H1 (cell line): ENCODE results near the gene FAM184B. TPM values are rescaled to one million over a fixed set of nuclear protein-coding genes. Genes with fewer than 3 reads are reported as not detected.

Experiments used
- CTCF ChIA-PET: fragments of 300-600 bp; sonication (Branson Sonifier 250); formaldehyde crosslinking; loops from one replicate; lab custom pipeline; 2021; ENCODE audit not compliant: partially characterized antibody; lab: Charles Lee
- POLR2A ChIA-PET: fragments of 300-600 bp; sonication (Branson Sonifier 250); formaldehyde crosslinking; loops from one replicate; lab custom pipeline; 2021; ENCODE audit warnings: inconsistent platforms; ENCODE audit not compliant: partially characterized antibody; lab: Charles Lee
- DNase-seq, 2 experiments: peaks; one replicate each; pipeline versions ENCODE4 v3.0.0 to v3.0.0-alpha.2; 2010 to 2022; ENCODE audit warnings: low spot score in 2 of 2, low read depth in 1 of 2, mixed read lengths in 1 of 2
- FAIRE-seq: peaks from 2 replicates; lab custom pipeline; 2011; peaks lifted over from hg19 to GRCh38; lab: Jason Lieb, UNC
- H2AFZ ChIP-seq: 2 replicates; pipeline ENCODE4 v1.8.1; 2012; ENCODE audit warnings: low read length, inconsistent platforms
- H2AK5ac ChIP-seq: 2 replicates; pipeline ENCODE4 v1.6.1; 2013; ENCODE audit warnings: low read depth, low read length
- H2BK120ac ChIP-seq: replicated peaks from 2 replicates; pipeline ENCODE3; 2013; ENCODE audit warnings: low read depth, low read length, inconsistent platforms
- H2BK12ac ChIP-seq: 2 replicates; pipeline ENCODE4 v1.6.1; 2013; ENCODE audit warnings: low read depth, low read length
- H2BK15ac ChIP-seq: 2 replicates; pipeline ENCODE4 v1.6.1; 2013; ENCODE audit warnings: low read length
- H2BK20ac ChIP-seq: 2 replicates; pipeline ENCODE4 v1.6.1; 2013; ENCODE audit warnings: low read length
- H2BK5ac ChIP-seq: 2 replicates; pipeline ENCODE4 v1.6.1; 2013; ENCODE audit warnings: low read depth, low read length
- H3K14ac ChIP-seq: 2 replicates; pipeline ENCODE4 v1.6.1; 2013; ENCODE audit warnings: inconsistent platforms; ENCODE audit not compliant: insufficient read length
- H3K18ac ChIP-seq: 2 replicates; pipeline ENCODE4 v1.6.1; 2013; ENCODE audit warnings: low read length; ENCODE audit errors: extremely low read depth
- H3K23ac ChIP-seq: 2 replicates; pipeline ENCODE4 v1.6.1; 2013; ENCODE audit warnings: inconsistent platforms; ENCODE audit not compliant: insufficient read length
- H3K23me2 ChIP-seq: 2 replicates; pipeline ENCODE4 v1.6.1; 2013; ENCODE audit warnings: low read depth, low read length
- H3K27ac ChIP-seq: 2 replicates; pipeline ENCODE4 v1.6.1; 2011; ENCODE audit warnings: low read depth, low read length, inconsistent platforms
- H3K27me3 ChIP-seq, 4 experiments: replicated peaks in 1 of 4; 1 replicate in 1 of 4; 2 replicates in 3 of 4; pipeline versions ENCODE4 v1.6.1 to v1.8.1; 2011 to 2013; ENCODE audit warnings: low read length in 3 of 4, mild to moderate bottlenecking in 3 of 4, inconsistent platforms in 2 of 4, mixed read lengths in 2 of 4, moderate library complexity in 1 of 4; ENCODE audit not compliant: control insufficient read depth in 3 of 4, insufficient read depth in 3 of 4; ENCODE audit errors: extremely low read depth in 1 of 4
- H3K36me3 ChIP-seq, 4 experiments: 2 replicates each; pipeline versions ENCODE4 v1.6.1 to v1.8.1; 2011 to 2013; ENCODE audit warnings: mild to moderate bottlenecking in 4 of 4, low read length in 3 of 4, moderate library complexity in 2 of 4, control low read depth in 1 of 4, inconsistent platforms in 1 of 4; ENCODE audit not compliant: insufficient read depth in 4 of 4, control insufficient read depth in 2 of 4
- H3K4ac ChIP-seq: replicated peaks from 2 replicates; pipeline ENCODE3; 2013; ENCODE audit warnings: low read length, low read depth, mixed read lengths, inconsistent platforms; ENCODE audit not compliant: insufficient read length
- H3K4me1 ChIP-seq, 4 experiments: replicated peaks in 1 of 4; 1 replicate in 1 of 4; 2 replicates in 3 of 4; pipeline versions ENCODE4 v1.6.1 to v1.8.1; 2011 to 2013; ENCODE audit warnings: low read length in 3 of 4, inconsistent platforms in 2 of 4, mixed read lengths in 1 of 4; ENCODE audit not compliant: insufficient read depth in 4 of 4, control insufficient read depth in 3 of 4
- H3K4me2 ChIP-seq, 2 experiments: 2 replicates each; pipeline versions ENCODE4 v1.6.1 to v1.8.1; 2011 to 2013; ENCODE audit warnings: low read depth in 2 of 2, low read length in 2 of 2, control low read depth in 1 of 2, inconsistent platforms in 1 of 2, mild to moderate bottlenecking in 1 of 2; ENCODE audit not compliant: insufficient read depth in 1 of 2
- H3K4me3 ChIP-seq, 4 experiments: fragments of 200-600, 300-600 bp in 1 of 4; sonication (generic), shearing (Covaris generic), sonication (Bioruptor Twin) in 1 of 4; 2 replicates each; pipeline versions ENCODE4 v1.5.1 to v1.8.1; 2011 to 2016; ENCODE audit warnings: low read length in 4 of 4, low read depth in 3 of 4, control low read depth in 2 of 4, inconsistent platforms in 2 of 4, mild to moderate bottlenecking in 2 of 4, mixed read lengths in 1 of 4, moderate library complexity in 1 of 4; ENCODE audit not compliant: insufficient read depth in 2 of 4; ENCODE audit errors: extremely low read depth in 1 of 4
- H3K56ac ChIP-seq: replicated peaks from 2 replicates; pipeline ENCODE3; 2013; ENCODE audit warnings: low read depth, mild to moderate bottlenecking, mixed read lengths, low read length, inconsistent platforms; ENCODE audit not compliant: insufficient read length
- H3K79me1 ChIP-seq: 2 replicates; pipeline ENCODE4 v1.6.1; 2013; ENCODE audit warnings: low read depth, low read length, control low read depth
- H3K79me2 ChIP-seq, 2 experiments: 2 replicates each; pipeline versions ENCODE4 v1.6.1 to v1.8.1; 2012 to 2013; ENCODE audit warnings: low read length in 2 of 2, mild to moderate bottlenecking in 2 of 2, inconsistent platforms in 1 of 2; ENCODE audit not compliant: insufficient read depth in 2 of 2, control insufficient read depth in 1 of 2
- H3K9ac ChIP-seq, 4 experiments: replicated peaks in 1 of 4; 1 replicate in 1 of 4; 2 replicates in 3 of 4; pipeline versions ENCODE4 v1.6.1 to v1.8.1; 2011 to 2013; ENCODE audit warnings: low read depth in 3 of 4, low read length in 3 of 4, control low read depth in 2 of 4, mild to moderate bottlenecking in 2 of 4, moderate library complexity in 2 of 4, inconsistent platforms in 1 of 4; ENCODE audit errors: extremely low read depth in 1 of 4
- H3K9me3 ChIP-seq, 2 experiments: 2 replicates each; pipeline versions ENCODE4 v1.6.1 to v1.8.1; 2012 to 2013; ENCODE audit warnings: mild to moderate bottlenecking in 2 of 2, moderate library complexity in 2 of 2, control low read depth in 1 of 2, inconsistent platforms in 1 of 2, low read depth in 1 of 2, low read length in 1 of 2, mixed read lengths in 1 of 2; ENCODE audit not compliant: insufficient read depth in 2 of 2
- H4K20me1 ChIP-seq, 2 experiments: replicated peaks in 1 of 2; 2 replicates each; pipeline versions ENCODE3 to v1.8.1; 2011 to 2013; ENCODE audit warnings: inconsistent platforms in 2 of 2, low read length in 2 of 2, mild to moderate bottlenecking in 1 of 2; ENCODE audit not compliant: insufficient read depth in 2 of 2, control insufficient read depth in 1 of 2
- H4K5ac ChIP-seq: 2 replicates; pipeline ENCODE4 v1.6.1; 2013; ENCODE audit warnings: low read length, low read depth, mixed read lengths, inconsistent platforms; ENCODE audit not compliant: insufficient read length
- H4K8ac ChIP-seq: 2 replicates; pipeline ENCODE4 v1.8.0; 2013; ENCODE audit warnings: mild to moderate bottlenecking, moderate library complexity, low read length, inconsistent platforms; ENCODE audit not compliant: insufficient read depth; ENCODE audit errors: extremely low read depth
- H4K91ac ChIP-seq: replicated peaks from 2 replicates; pipeline ENCODE3; 2013; ENCODE audit warnings: low read length, mixed read lengths, inconsistent platforms; ENCODE audit not compliant: insufficient read length
- ASH2L ChIP-seq: fragments of 200-600, 300-600 bp; sonication (generic); IDR thresholded peaks from one replicate; pipeline ENCODE4 v1.7.1; 2017; ENCODE audit warnings: low read length
- BCL11A ChIP-seq, 2 experiments: IDR thresholded peaks; one replicate each; pipeline ENCODE4 v1.6.1; 2011; ENCODE audit warnings: low read depth in 2 of 2, low read length in 2 of 2, mild to moderate bottlenecking in 2 of 2
- BRCA1 ChIP-seq: IDR thresholded peaks from 2 replicates; pipeline ENCODE4 v1.6.1; 2012; ENCODE audit warnings: low read depth, low read length, improper control_type of control experiment
- CBX5 ChIP-seq: fragments of 300-800, 300-1000 bp; sonication (generic); IDR thresholded peaks from 2 replicates; pipeline ENCODE4 v1.7.1; 2016; ENCODE audit warnings: antibody characterized with exemption, low read length, low read depth
- CREB1 ChIP-seq: IDR thresholded peaks from 2 replicates; pipeline ENCODE4 v1.6.1; 2012; ENCODE audit warnings: inconsistent platforms
- CTBP2 ChIP-seq: IDR thresholded peaks from 2 replicates; pipeline ENCODE4 v1.7.0; 2011; ENCODE audit warnings: borderline replicate concordance, mild to moderate bottlenecking, moderate library complexity, mixed read lengths, low read length; ENCODE audit not compliant: insufficient read depth, insufficient read length
- FOSL1 ChIP-seq: IDR thresholded peaks from 2 replicates; pipeline ENCODE4 v1.6.1; 2011; ENCODE audit warnings: mild to moderate bottlenecking, low read depth, low read length, moderate library complexity; ENCODE audit not compliant: insufficient read depth
- SIN3A ChIP-seq, 2 experiments: IDR thresholded peaks in 1 of 2; conservative IDR thresholded peaks in 1 of 2; 2 replicates each; pipeline ENCODE4 v1.6.1; 2011 to 2012; ENCODE audit warnings: low read length in 2 of 2, improper control_type of control experiment in 1 of 2, low read depth in 1 of 2, mild to moderate bottlenecking in 1 of 2
- SP1 ChIP-seq: IDR thresholded peaks from 2 replicates; pipeline ENCODE4 v1.6.1; 2011; ENCODE audit warnings: low read depth, low read length
- SP2 ChIP-seq: IDR thresholded peaks from 2 replicates; pipeline ENCODE4 v1.6.1; 2012; ENCODE audit warnings: mild to moderate bottlenecking, low read length, inconsistent platforms
- TCF12 ChIP-seq: IDR thresholded peaks from 2 replicates; pipeline ENCODE4 v1.6.1; 2011; ENCODE audit warnings: low read depth, mild to moderate bottlenecking, low read length
- WGBS, 2 experiments: shearing (Covaris generic) in 1 of 2; methylation state at CpG; one replicate each; pipeline versions ENCODE4 v1.1.6 to v1.1.7; 2013 to 2015; ENCODE audit warnings: low lambda C conversion rate in 2 of 2, mixed read lengths in 2 of 2, inconsistent platforms in 1 of 2, low coverage in 1 of 2, missing lambda C conversion rate in 1 of 2; ENCODE audit not compliant: insufficient replicate concordance in 2 of 2, insufficient coverage in 1 of 2, insufficient read length in 1 of 2; ENCODE audit errors: extremely low coverage in 1 of 2, missing lambda C conversion rate in 1 of 2; 5-methylcytosine and 5-hydroxymethylcytosine counted together
- polyA plus RNA-seq, 7 experiments: library from polyadenylated mRNA; depleted of rRNA in 3 of 7; stranded (reverse) in 5 of 7; unstranded in 2 of 7; fragments of >200 nt in 5 of 7; fragments of 200-250 nt in 2 of 7; gene quantifications; 1 replicate in 5 of 7; 2 replicates in 1 of 7; 4 replicates in 1 of 7; pipeline versions ENCODE4 v1.2.1 to v1.2.3, GENCODE V29; 2011 to 2013; ENCODE audit warnings: missing spikeins in 2 of 7, mixed read lengths in 2 of 7
- total RNA-seq: library from RNA; stranded (reverse); fragmentation: NEBNext Ultra II Directional; extraction: Animal tissue kit (Norgen Biotek cat#: 25700); gene quantifications from 2 replicates; pipeline ENCODE4 v1.2.1, GENCODE V29; 2021
- TF ChIP-seq, protein P1 (sequence below): IDR thresholded peaks from 2 replicates; pipeline ENCODE4 v1.6.1; 2012; ENCODE audit warnings: inconsistent platforms

FAM184B gene
- total and polyA plus RNA-seq, 2 of the 8 experiments (the other 6 are each of a cell fraction or from before 2014, with no cell fraction given) = 0.05 to 0.39 TPM

DNA sequence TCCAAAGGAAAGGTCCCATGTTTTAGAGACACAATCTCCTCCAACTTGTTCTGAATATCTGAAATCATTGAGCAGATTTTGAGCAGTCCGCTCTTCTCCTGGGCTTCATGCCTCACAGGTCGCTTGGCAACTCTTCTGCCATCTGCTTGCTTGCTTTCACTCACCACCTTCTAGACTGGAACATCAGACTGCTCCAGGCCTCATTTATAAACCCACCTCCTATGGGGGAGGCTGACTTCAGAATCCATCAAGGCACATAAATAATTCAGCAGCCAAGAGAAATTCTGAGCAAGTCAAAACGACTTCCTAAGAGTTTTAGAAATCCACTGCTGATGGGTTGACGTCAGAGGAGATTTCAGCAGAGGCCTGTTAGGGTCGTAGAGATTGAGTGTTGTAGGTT, 64.1 kb downstream of the FAM184B start:
- no peaks in the 10 kb centered on the region for H3K79me1 ChIP-seq
- H2BK15ac ChIP-seq = no peak overlapping the region
- no peak overlapping the region for H4K91ac ChIP-seq
- H3K36me3 ChIP-seq = no peaks in the 10 kb centered on the region
- no peak overlapping the region for H3K4me2 ChIP-seq
- H4K5ac ChIP-seq = no peak overlapping the region
- 90% methylated on average over 5 of the region's 5 CpGs; no CpG with 5 or more reads in 1 of the 2 experiments for WGBS, 2 experiments
- H3K4me3 ChIP-seq = no peak overlapping the region
- H3K18ac ChIP-seq = no peak overlapping the region
- H4K8ac ChIP-seq = no peak overlapping the region
- H3K27ac ChIP-seq = no peak overlapping the region
- no peak overlapping the region for H3K9ac ChIP-seq
- TF ChIP-seq SP1 = no peak
- no peak for TF ChIP-seq SIN3A (conservative IDR thresholded peaks at IDR 0.05 in 1 of 2, IDR thresholded peaks at IDR 0.05 in 1 of 2; ENCODE audit: low read depth in 1 of 2, low read length in 2 of 2)
- TF ChIP-seq CREB1 = no peak
- TF ChIP-seq CBX5 = no peak
- TF ChIP-seq BRCA1 = no peak
- TF ChIP-seq, protein P1, sequence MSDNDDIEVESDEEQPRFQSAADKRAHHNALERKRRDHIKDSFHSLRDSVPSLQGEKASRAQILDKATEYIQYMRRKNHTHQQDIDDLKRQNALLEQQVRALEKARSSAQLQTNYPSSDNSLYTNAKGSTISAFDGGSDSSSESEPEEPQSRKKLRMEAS = no peak
- TF ChIP-seq BCL11A (IDR thresholded peaks at IDR 0.05; ENCODE audit: low read depth in 2 of 2, low read length in 2 of 2) = no peak
- no peak for TF ChIP-seq FOSL1
- no peak for TF ChIP-seq TCF12
- TF ChIP-seq SP2 = no peak
- no peak for TF ChIP-seq CTBP2
- TF ChIP-seq ASH2L = no peak
- no peak overlapping the region for H2BK20ac ChIP-seq
- H4K20me1 ChIP-seq = no peaks in the 10 kb centered on the region
- H3K79me2 ChIP-seq = no peaks in the 10 kb centered on the region
- H2BK120ac ChIP-seq = no peak overlapping the region
- H2AK5ac ChIP-seq = no peak overlapping the region
- H3K27me3 ChIP-seq = no peaks in the 10 kb centered on the region
- H3K23ac ChIP-seq = no peak overlapping the region
- H3K23me2 ChIP-seq = no peaks in the 10 kb centered on the region
- POLR2A ChIA-PET = no interaction called here
- H2BK5ac ChIP-seq = no peak overlapping the region
- H3K4me1 ChIP-seq = peaks cover 0 to 8% (median 2%) of the 10 kb centered on the region in 4 experiments; a peak in 4 of 7 replicates
- H3K14ac ChIP-seq = no peak overlapping the region
- no peak overlapping the region for H3K56ac ChIP-seq
- no peak overlapping the region for H2BK12ac ChIP-seq
- H3K9me3 ChIP-seq = no peaks in the 10 kb centered on the region
- no peak overlapping the region for H3K4ac ChIP-seq
- CTCF ChIA-PET = no interaction called here
- DNase-seq (no peak), FAIRE-seq (no peak)
- 0 out of 2 replicates have a peak overlapping the region, but pooled peaks have one; percentile 58 for H2AFZ ChIP-seq
